Endothelial cell of umbilical vein (primary cell): ENCODE results near the gene NINL. TPM values are rescaled to one million over a fixed set of nuclear protein-coding genes. Genes with fewer than 3 reads are reported as not detected.

Experiments used
- BruUV-seq: library from RNA; stranded (reverse); fragments of 400-500 nt; replicated peaks from 2 replicates; lab custom pipeline; 2021; lab: Mats Ljungman, UMichigan
- CTCF ChIA-PET: fragments of 300-600, 350-600 bp; sonication (Branson Sonifier 250); formaldehyde crosslinking; loops from one replicate; lab custom pipeline; 2021; ENCODE audit warnings: antibody characterized with exemption, inconsistent platforms; lab: Charles Lee
- POLR2A ChIA-PET: fragments of 300-600, 350-600 bp; sonication (Branson Sonifier 250); formaldehyde crosslinking; loops from one replicate; lab custom pipeline; 2021; ENCODE audit warnings: antibody characterized with exemption, inconsistent platforms; lab: Charles Lee
- DNase-seq: peaks from one replicate; pipeline ENCODE4 v3.0.0-alpha.2; 2011; ENCODE audit warnings: low read depth, low spot score
- FAIRE-seq: peaks from 2 replicates; lab custom pipeline; 2011; peaks lifted over from hg19 to GRCh38; lab: Jason Lieb, UNC
- H2AFZ ChIP-seq: 2 replicates; pipeline ENCODE4 v1.6.0; 2012; ENCODE audit warnings: low read depth, low read length, control low read depth, inconsistent platforms
- H3K27ac ChIP-seq: 2 replicates; pipeline ENCODE4 v1.5.1; 2011; ENCODE audit warnings: low read depth, mild to moderate bottlenecking, control low read depth, low read length, moderate library complexity; ENCODE audit not compliant: insufficient read depth
- H3K27me3 ChIP-seq, 2 experiments: 2 replicates each; pipeline versions ENCODE4 v1.6.0 to v1.6.1; 2011; ENCODE audit warnings: low read length in 2 of 2, mixed read lengths in 1 of 2; ENCODE audit not compliant: control insufficient read depth in 2 of 2, insufficient read depth in 2 of 2
- H3K36me3 ChIP-seq, 2 experiments: 2 replicates in 1 of 2; 3 replicates in 1 of 2; pipeline ENCODE4 v1.5.1; 2011; ENCODE audit warnings: low read length in 2 of 2, mild to moderate bottlenecking in 1 of 2, moderate library complexity in 1 of 2; ENCODE audit not compliant: control insufficient read depth in 2 of 2, insufficient read depth in 2 of 2; ENCODE audit errors: extremely low read depth in 1 of 2
- H3K4me1 ChIP-seq: 3 replicates; pipeline ENCODE4 v1.5.1; 2011; ENCODE audit warnings: mild to moderate bottlenecking, low read length; ENCODE audit not compliant: control insufficient read depth, insufficient read depth; ENCODE audit errors: extremely low read depth
- H3K4me2 ChIP-seq: 2 replicates; pipeline ENCODE4 v1.6.1; 2011; ENCODE audit warnings: low read length, control low read depth, mixed read lengths; ENCODE audit not compliant: insufficient read depth
- H3K4me3 ChIP-seq, 3 experiments: fragments of 200-600 bp in 1 of 3; sonication (generic), shearing (Covaris generic) in 1 of 3; replicated peaks in 1 of 3; 2 replicates each; pipeline ENCODE4 v1.5.1; 2011 to 2016; ENCODE audit warnings: control low read depth in 3 of 3, low read length in 3 of 3, mild to moderate bottlenecking in 2 of 3, inconsistent platforms in 1 of 3, low read depth in 1 of 3, moderate library complexity in 1 of 3; ENCODE audit not compliant: insufficient read depth in 1 of 3
- H3K79me2 ChIP-seq: 2 replicates; pipeline ENCODE4 v1.6.0; 2012; ENCODE audit warnings: low read length, inconsistent platforms; ENCODE audit not compliant: control insufficient read depth, insufficient read depth
- H3K9ac ChIP-seq: replicated peaks from 2 replicates; pipeline ENCODE3; 2011; ENCODE audit warnings: low read length, control low read depth; ENCODE audit not compliant: insufficient read depth; ENCODE audit errors: extremely low read depth
- H3K9me1 ChIP-seq: replicated peaks from 3 replicates; pipeline ENCODE4 v1.6.0; 2011; ENCODE audit warnings: mild to moderate bottlenecking, low read length; ENCODE audit not compliant: control insufficient read depth, insufficient read depth; ENCODE audit errors: extremely low read depth
- H3K9me3 ChIP-seq: replicated peaks from 2 replicates; pipeline ENCODE4 v1.5.1; 2012; ENCODE audit warnings: low read length, inconsistent platforms; ENCODE audit not compliant: control insufficient read depth, insufficient read depth
- H4K20me1 ChIP-seq: replicated peaks from 2 replicates; pipeline ENCODE3; 2011; ENCODE audit warnings: mild to moderate bottlenecking, low read length; ENCODE audit not compliant: control insufficient read depth, insufficient read depth; ENCODE audit errors: extremely low read depth
- EZH2 ChIP-seq: IDR thresholded peaks from 2 replicates; pipeline ENCODE4 v1.6.1; 2012; ENCODE audit warnings: borderline replicate concordance, low read depth, mild to moderate bottlenecking, moderate library complexity, low read length, inconsistent platforms; ENCODE audit not compliant: severe bottlenecking
- FOS ChIP-seq: IDR thresholded peaks from 2 replicates; pipeline ENCODE4 v1.6.1; 2011; ENCODE audit warnings: mild to moderate bottlenecking, low read length, moderate library complexity, borderline replicate concordance; ENCODE audit not compliant: insufficient read depth
- JUN ChIP-seq: IDR thresholded peaks from 2 replicates; pipeline ENCODE4 v1.6.1; 2011; ENCODE audit warnings: borderline replicate concordance, low read depth; ENCODE audit not compliant: insufficient read length, insufficient read depth
- MYC ChIP-seq: IDR thresholded peaks from one replicate; pipeline ENCODE4 v1.6.1; 2011; ENCODE audit warnings: mild to moderate bottlenecking, low read depth, low read length
- POLR2A ChIP-seq: IDR thresholded peaks from 2 replicates; pipeline ENCODE4 v1.6.1; 2012; ENCODE audit warnings: low read depth, mild to moderate bottlenecking, control low read depth, low read length
- POLR2AphosphoS5 ChIP-seq: IDR thresholded peaks from 2 replicates; pipeline ENCODE4 v1.6.1; 2012; ENCODE audit warnings: low read depth, mild to moderate bottlenecking, control low read depth, low read length, moderate library complexity; ENCODE audit not compliant: insufficient read depth
- dilution Hi-C: fragments of 300-500 bp; cut with MboI; formaldehyde crosslinking; loops from one replicate; pipeline ENCODE4 v1.15.0; 2019; ENCODE audit warnings: low sequenced_read_pairs; ENCODE audit not compliant: extremely low pct_ligation_motif_present
- intact Hi-C: fragments of 100-400 bp; cut with micrococcal nuclease; formaldehyde crosslinking; loops from one replicate; pipeline ENCODE4 v1.10.0; 2022
- polyA plus RNA-seq, 4 experiments: library from polyadenylated mRNA; depleted of rRNA in 3 of 4; stranded (reverse) in 3 of 4; unstranded in 1 of 4; fragments of >200 nt; gene quantifications; 2 replicates each; pipeline versions ENCODE4 v1.2.1 to v1.2.3, GENCODE V29; 2011 to 2012; ENCODE audit warnings: missing spikeins in 1 of 4
- total RNA-seq: library from RNA; stranded (reverse); gene quantifications from 2 replicates; pipeline ENCODE4 v1.2.3, GENCODE V29; 2021
- TF ChIP-seq, protein P1 (sequence below), 2 donors: IDR thresholded peaks; 1 replicate in 1 of 2; 2 replicates in 1 of 2; pipeline ENCODE4 v1.5.1; 2011; ENCODE audit warnings: low read length in 2 of 2, mild to moderate bottlenecking in 2 of 2, moderate library complexity in 2 of 2, control low read depth in 1 of 2, inconsistent platforms in 1 of 2, low read depth in 1 of 2; ENCODE audit not compliant: insufficient read depth in 1 of 2; ENCODE audit errors: extremely low read depth in 1 of 2
- TF ChIP-seq, protein P2 (sequence below): IDR thresholded peaks from 2 replicates; pipeline ENCODE4 v1.6.1; 2011; ENCODE audit not compliant: insufficient read depth, insufficient read length

The NINL gene
- total and polyA plus RNA-seq, 2 donors (not counting 3 experiments of a cell fraction or from before 2014, with no cell fraction given): 13.2 to 25.5 TPM

DNA sequence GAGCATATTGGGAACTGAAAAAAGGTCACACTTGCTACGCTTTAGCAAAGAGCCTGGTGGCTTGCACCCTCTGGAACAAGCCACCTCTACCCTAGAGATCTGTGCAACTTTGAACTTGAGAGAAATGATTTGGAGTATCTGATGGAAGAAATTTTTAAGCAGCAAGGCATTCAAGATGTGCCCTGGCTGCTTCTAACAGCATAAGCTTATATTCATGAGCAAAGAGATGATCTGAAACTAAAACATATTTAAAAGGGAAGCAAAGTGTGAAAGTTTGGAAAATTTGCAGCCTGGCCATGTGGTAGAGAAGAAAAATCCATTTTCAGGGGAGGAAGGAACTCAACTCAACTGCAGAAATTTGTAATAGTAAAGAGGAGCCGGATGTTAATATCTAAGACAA is 71.1 kb downstream of the NINL start:
- FAIRE-seq: no peak
- Histone ChIP-seq H3K27me3 (no peaks in the 10 kb centered on the region), H3K79me2 (no peaks in the 10 kb centered on the region), H3K4me2 (no peak overlapping the region), H3K9me1 (no peaks in the 10 kb centered on the region), H3K9ac (no peak overlapping the region), H2AFZ (no peak overlapping the region), H3K9me3 (peaks cover 6% of the 10 kb centered on the region), H3K27ac (no peak overlapping the region), H3K4me3 (no peak overlapping the region), H4K20me1 (no peaks in the 10 kb centered on the region), H3K4me1 (no peaks in the 10 kb centered on the region), H3K36me3 (peaks cover 0 to 37% of the 10 kb centered on the region in 2 experiments)
- TF ChIP-seq, protein P1, sequence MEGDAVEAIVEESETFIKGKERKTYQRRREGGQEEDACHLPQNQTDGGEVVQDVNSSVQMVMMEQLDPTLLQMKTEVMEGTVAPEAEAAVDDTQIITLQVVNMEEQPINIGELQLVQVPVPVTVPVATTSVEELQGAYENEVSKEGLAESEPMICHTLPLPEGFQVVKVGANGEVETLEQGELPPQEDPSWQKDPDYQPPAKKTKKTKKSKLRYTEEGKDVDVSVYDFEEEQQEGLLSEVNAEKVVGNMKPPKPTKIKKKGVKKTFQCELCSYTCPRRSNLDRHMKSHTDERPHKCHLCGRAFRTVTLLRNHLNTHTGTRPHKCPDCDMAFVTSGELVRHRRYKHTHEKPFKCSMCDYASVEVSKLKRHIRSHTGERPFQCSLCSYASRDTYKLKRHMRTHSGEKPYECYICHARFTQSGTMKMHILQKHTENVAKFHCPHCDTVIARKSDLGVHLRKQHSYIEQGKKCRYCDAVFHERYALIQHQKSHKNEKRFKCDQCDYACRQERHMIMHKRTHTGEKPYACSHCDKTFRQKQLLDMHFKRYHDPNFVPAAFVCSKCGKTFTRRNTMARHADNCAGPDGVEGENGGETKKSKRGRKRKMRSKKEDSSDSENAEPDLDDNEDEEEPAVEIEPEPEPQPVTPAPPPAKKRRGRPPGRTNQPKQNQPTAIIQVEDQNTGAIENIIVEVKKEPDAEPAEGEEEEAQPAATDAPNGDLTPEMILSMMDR (IDR thresholded peaks at IDR 0.05; ENCODE audit: extremely low read depth in 1 of 2, insufficient read depth in 1 of 2, low read depth in 1 of 2, low read length in 2 of 2): no peak
- no peak for TF ChIP-seq FOS
- no peak for TF ChIP-seq POLR2A
- no peak for TF ChIP-seq EZH2
- TF ChIP-seq, protein P2, sequence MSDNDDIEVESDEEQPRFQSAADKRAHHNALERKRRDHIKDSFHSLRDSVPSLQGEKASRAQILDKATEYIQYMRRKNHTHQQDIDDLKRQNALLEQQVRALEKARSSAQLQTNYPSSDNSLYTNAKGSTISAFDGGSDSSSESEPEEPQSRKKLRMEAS: no peak
- no peak for DNase-seq
- CTCF ChIA-PET: no interaction called here
- POLR2A ChIA-PET: no interaction called here
- intact Hi-C loops: no loop called here
- BruUV-seq: no TSS peak
- dilution Hi-C loops: no loop called here

DNA sequence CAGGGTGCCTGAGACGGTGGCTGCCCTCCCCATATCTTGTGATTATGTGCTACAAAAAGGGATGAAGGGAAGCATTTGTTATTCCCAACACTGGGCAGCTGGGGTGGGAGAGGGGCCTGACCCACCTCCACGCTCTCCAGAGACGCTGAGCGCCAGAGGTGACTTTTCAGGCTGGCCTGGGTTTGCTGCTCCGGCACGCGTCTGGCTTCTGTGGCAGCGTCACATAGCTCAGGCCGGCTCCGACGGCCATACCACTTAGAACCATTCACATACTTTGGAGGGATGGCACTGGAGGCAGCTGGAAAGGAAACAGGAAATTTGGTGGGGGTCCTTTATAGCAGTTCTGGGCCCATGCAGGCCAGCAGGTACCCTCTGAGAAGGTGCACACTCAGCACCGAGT is 72.6 kb downstream of the NINL start:
- H3K27ac ChIP-seq: no peak overlapping the region
- no peaks in the 10 kb centered on the region for H4K20me1 ChIP-seq
- POLR2A ChIA-PET: no interaction called here
- intact Hi-C loops: no loop called here
- no peak overlapping the region for H2AFZ ChIP-seq
- no peaks in the 10 kb centered on the region for H3K27me3 ChIP-seq
- BruUV-seq: no TSS peak
- CTCF ChIA-PET: no interaction called here
- peaks cover 0 to 39% of the 10 kb centered on the region in 2 experiments for H3K36me3 ChIP-seq
- H3K9me3 ChIP-seq: peaks cover 6% of the 10 kb centered on the region
- no peak overlapping the region for H3K4me2 ChIP-seq
- H3K4me1 ChIP-seq: peaks cover 14% of the 10 kb centered on the region
- dilution Hi-C loops: no loop called here
- no peak overlapping the region for H3K9ac ChIP-seq
- TF ChIP-seq POLR2AphosphoS5 (no peak), POLR2A (no peak), FOS (no peak), MYC (no peak), EZH2 (no peak), JUN (no peak)
- TF ChIP-seq, protein P2: no peak
- no peak for DNase-seq
- H3K79me2 ChIP-seq: no peaks in the 10 kb centered on the region
- H3K4me3 ChIP-seq: no peak overlapping the region
- FAIRE-seq: no peak
- H3K9me1 ChIP-seq: no peaks in the 10 kb centered on the region
